ENCODE results near the gene PKHD1.

Gene PKHD1

GRCh38 chr6:51843456-51844056 is 243.9 kb downstream of the PKHD1 start:
- TF ChIP-seq CTCF (IDR thresholded peaks at IDR 0.05; ENCODE audit: insufficient read depth, low read depth, low read length, missing control alignments), result no peak

GRCh38 chr6:51842804-51843378 is 244.5 kb downstream of the PKHD1 start:
- no peak for DNase-seq (ENCODE audit: low read depth)
- no peak for TF ChIP-seq CTCF (IDR thresholded peaks at IDR 0.05; ENCODE audit: insufficient read depth, low read depth, low read length, missing control alignments)
- H3K4me3 ChIP-seq (ENCODE audit: low read depth, low read length), result no peak overlapping the region

More at GRCh38 chr6:51843456-51844056, 243.9 kb downstream of the PKHD1 start:
- no peak overlapping the region for H3K4me3 ChIP-seq (ENCODE audit: low read depth, low read length)
- DNase-seq (ENCODE audit: low read depth), result no peak

- no peak overlapping the region for H3K4me3 ChIP-seq (ENCODE audit: low read depth, low read length)
- no peak for DNase-seq (ENCODE audit: low read depth)
- no peak for TF ChIP-seq CTCF (IDR thresholded peaks at IDR 0.05; ENCODE audit: insufficient read depth, low read depth, low read length, missing control alignments)
These were observed 245.2 kb downstream of the PKHD1 start for GRCh38 chr6:51842061-51842803.

- DNase-seq (ENCODE audit: low read depth), result no peak
- TF ChIP-seq CTCF (IDR thresholded peaks at IDR 0.05; ENCODE audit: insufficient read depth, low read depth, low read length, missing control alignments), result no peak
- no peak overlapping the region for H3K4me3 ChIP-seq (ENCODE audit: low read depth, low read length)
These were observed 245.8 kb downstream of the PKHD1 start for GRCh38 chr6:51841626-51842025.

- no peak for DNase-seq (ENCODE audit: low read depth)
- no peak for TF ChIP-seq CTCF (IDR thresholded peaks at IDR 0.05; ENCODE audit: insufficient read depth, low read depth, low read length, missing control alignments)
- no peak overlapping the region for H3K4me3 ChIP-seq (ENCODE audit: low read depth, low read length)
These were observed 247.6 kb downstream of the PKHD1 start for GRCh38 chr6:51839726-51840374.

GRCh38 chr6:51830666-51831065 is 256.7 kb downstream of the PKHD1 start:
- no peak overlapping the region for H3K4me3 ChIP-seq (ENCODE audit: low read depth, low read length)
- no peak for TF ChIP-seq CTCF (IDR thresholded peaks at IDR 0.05; ENCODE audit: insufficient read depth, low read depth, low read length, missing control alignments)
- DNase-seq (ENCODE audit: low read depth), result no peak

Data from GM12865 (cell line).